GM18951 (cell line): ENCODE measurements around the gene DYSF.

Source experiments
- POLR2A ChIP-seq: IDR thresholded peaks from 4 replicates; pipeline ENCODE4 v1.6.1; 2011; ENCODE audit warnings: mild to moderate bottlenecking; ENCODE audit not compliant: insufficient read length, insufficient read depth; ENCODE audit errors: extremely low read depth
- in situ Hi-C: fragments of 300-500 bp; cut with MboI; formaldehyde crosslinking; loops from one replicate; pipeline ENCODE4 v1.12.0; 2022; ENCODE audit warnings: low sequenced_read_pairs, mixed read lengths, inconsistent platforms; ENCODE audit not compliant: unreplicated experiment

Gene DYSF

GRCh38 chr2:71691747-71692441, 238.5 kb downstream of the DYSF start:
- in situ Hi-C loops, result no loop called here
- TF ChIP-seq POLR2A, result no peak

DNA sequence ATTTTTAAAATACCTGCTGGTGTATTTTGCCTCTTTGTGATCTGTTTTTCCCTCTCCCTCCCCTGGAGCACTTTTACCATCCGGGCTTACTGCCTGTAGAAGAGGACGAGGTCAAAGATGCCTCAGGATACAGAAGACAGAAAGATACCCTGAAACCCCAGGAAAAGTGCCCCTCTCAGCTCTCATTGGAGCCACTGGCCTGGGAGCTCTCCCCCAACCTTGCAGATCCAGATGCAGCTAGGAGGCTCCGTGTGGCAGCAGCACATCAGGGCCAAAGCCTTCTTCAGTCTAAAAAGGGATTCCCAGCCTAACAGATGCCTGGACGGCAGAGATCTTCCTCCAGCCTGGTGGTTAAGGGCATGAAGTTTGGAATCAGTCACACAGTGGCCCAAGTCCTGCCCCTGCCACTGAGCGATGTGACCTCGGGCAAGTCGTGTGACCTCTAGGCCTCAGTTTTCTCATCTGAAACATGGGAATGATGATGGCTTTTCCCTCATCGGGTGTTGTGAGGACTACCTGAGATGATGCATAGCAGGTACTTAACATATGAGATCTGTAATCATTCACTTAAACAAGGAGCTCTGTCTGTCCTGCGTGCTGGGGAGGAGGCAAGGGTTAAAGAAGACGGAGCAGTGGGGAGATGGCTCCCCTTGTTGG, 239.4 kb downstream of the DYSF start:
- TF ChIP-seq POLR2A, result no peak
- in situ Hi-C loops, result no loop called here

GRCh38 chr2:71693286-71694270, 240.2 kb downstream of the DYSF start:
- no peak for TF ChIP-seq POLR2A
- in situ Hi-C loops, result no loop called here

GRCh38 chr2:71694501-71695234, 241.3 kb downstream of the DYSF start:
- in situ Hi-C loops, result no loop called here
- no peak for TF ChIP-seq POLR2A

DNA sequence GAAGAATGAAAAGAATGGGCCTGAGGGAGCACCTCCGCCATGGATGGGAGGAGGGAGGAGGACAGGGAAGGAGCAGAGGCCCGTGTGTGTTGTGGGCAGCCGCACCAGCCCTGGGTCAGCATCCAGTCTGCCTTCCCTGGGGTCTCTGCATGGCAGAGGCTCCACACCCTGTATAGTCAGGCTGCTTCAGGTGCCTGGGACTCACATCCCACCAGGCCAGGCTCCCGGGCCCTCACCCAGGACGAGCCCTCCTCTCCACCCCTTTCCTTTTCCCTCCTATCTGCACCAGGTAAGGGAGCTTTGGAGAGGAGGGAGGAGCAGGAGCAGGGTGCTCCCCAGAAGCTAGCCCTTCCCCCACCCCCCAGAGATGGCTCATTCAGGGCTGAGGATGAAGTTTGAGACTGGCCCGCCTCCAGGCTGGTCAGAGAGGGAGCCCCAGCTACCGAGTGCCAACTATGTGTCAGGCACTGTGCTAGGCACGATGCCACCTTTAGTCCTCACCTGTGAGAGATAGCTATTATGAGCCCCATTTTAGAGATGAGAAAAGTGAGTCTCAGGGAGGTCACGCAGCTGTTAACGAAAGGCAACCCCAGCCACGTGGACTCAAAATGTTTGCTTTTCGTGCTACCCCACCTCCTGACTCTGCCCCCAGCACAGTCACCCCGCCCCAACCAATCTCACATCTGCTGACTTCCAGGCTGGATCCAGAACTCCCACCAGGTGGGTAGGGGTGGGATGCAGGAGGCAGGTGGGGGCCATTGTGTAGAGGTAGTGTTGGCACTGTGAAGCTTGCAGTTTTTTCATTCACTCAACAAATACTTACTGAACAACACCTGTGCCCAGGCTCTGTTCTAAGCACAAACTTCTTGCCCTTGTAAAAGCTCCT, 242.1 kb downstream of the DYSF start:
- TF ChIP-seq POLR2A, result no peak
- in situ Hi-C loops, result no loop called here

DNA sequence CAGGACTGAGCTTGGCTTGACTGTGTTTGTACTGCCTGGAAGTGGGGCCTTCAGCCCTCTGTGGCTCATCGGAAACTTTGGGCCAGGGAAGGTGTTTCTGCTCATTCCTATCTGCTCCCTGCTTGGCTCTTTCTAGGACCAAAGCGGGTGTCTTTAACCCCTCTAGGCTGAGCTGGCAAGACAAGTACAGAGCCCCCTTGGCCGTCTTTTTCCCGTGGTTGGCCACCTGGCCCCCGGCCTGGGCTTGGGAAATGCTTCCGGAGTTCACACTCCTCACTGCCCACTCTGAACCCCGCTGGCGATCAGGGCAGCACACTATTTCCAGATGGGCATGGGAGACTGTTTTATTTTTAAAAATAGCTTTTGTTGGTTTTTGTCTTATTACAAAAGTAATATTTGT, 243.0 kb downstream of the DYSF start:
- in situ Hi-C loops, result no loop called here
- no peak for TF ChIP-seq POLR2A

GRCh38 chr2:71697106-71698004, 244.0 kb downstream of the DYSF start:
- in situ Hi-C loops, result no loop called here
- no peak for TF ChIP-seq POLR2A

DNA sequence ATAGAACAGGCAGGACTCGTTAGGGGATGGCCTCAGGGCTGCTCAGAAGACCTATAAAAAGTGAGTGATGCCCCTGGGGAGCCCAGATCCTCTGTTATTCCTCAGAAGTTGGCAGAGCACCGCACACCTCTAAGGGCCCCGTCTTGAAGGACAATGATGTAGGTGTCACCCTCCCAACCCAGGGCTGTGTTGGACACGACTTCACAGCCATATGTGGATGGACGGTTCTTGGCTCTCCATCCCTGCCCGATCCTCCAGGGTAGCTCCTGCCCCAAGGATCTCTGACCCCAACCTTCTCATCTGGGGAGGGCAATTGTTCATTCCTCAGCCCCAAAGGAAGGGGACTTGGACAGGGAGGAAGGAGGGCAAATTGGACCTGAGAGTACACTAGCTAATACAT, 246.1 kb downstream of the DYSF start:
- TF ChIP-seq POLR2A, result no peak
- in situ Hi-C loops, result no loop called here

GRCh38 chr2:71700041-71700657, 246.8 kb downstream of the DYSF start:
- no peak for TF ChIP-seq POLR2A
- in situ Hi-C loops, result no loop called here

DNA sequence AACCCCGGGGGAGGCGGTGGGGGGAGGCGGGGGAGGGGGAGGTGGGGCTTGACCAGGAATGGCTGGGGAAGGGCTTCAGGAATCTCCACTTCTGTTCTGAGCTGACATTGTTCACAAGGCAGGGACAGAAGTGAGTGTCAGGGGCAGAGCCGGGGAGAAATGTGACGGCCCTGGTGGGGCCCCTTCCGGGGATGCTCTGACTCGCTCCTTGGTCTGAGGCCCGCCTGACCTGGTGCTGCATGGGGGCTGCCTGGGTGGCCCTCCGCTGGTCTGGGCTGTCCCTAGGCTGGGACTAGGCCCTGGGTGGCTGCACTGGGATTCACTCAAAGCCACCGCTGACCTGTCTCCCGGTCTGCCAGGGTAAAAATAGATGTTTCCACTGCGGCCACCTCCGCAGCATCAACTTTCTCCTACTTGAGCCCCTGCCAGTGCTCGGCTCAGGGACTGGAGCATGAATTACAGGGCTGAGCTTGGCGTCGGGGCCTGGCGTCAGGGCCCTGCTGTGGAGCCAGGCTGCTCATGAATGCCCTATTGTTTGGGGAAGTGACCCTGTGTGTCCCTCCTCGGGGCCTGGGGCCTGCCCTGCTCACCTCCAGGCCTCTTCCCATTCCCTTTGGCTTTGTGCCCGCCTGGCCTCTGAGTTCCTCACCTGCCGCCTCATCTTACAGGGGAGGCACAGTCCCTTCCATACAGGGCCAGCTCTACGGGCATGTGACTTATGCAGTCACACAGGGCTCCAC, 247.5 kb downstream of the DYSF start:
- TF ChIP-seq POLR2A, result no peak
- in situ Hi-C loops, result no loop called here
